PFSK-1 (cell line): Measurements from ENCODE around the gene SLC25A47.

ENCODE experiments used
- REST ChIP-seq, 2 experiments: IDR thresholded peaks; 2 replicates each; pipeline versions ENCODE4 v1.6.1 to v1.8.0; 2011 to 2012; ENCODE audit warnings: low read depth in 2 of 2, low read length in 2 of 2, control low read depth in 1 of 2, inconsistent platforms in 1 of 2, mild to moderate bottlenecking in 1 of 2, moderate library complexity in 1 of 2; ENCODE audit not compliant: insufficient read depth in 1 of 2
- TAF1 ChIP-seq: IDR thresholded peaks from 2 replicates; pipeline ENCODE4 v1.6.1; 2012; ENCODE audit warnings: low read length, control low read depth, borderline replicate concordance; ENCODE audit not compliant: insufficient read depth

GRCh38 chr14:100290607-100291304 lies 32.4 kb upstream of the SLC25A47 start:
- TF ChIP-seq REST (IDR thresholded peaks at IDR 0.05; ENCODE audit: insufficient read depth in 1 of 2, low read depth in 2 of 2, low read length in 2 of 2) (no peak), TAF1 (no peak)
